ENCODE measurements around the gene HBS1L.

HBS1L gene

DNA sequence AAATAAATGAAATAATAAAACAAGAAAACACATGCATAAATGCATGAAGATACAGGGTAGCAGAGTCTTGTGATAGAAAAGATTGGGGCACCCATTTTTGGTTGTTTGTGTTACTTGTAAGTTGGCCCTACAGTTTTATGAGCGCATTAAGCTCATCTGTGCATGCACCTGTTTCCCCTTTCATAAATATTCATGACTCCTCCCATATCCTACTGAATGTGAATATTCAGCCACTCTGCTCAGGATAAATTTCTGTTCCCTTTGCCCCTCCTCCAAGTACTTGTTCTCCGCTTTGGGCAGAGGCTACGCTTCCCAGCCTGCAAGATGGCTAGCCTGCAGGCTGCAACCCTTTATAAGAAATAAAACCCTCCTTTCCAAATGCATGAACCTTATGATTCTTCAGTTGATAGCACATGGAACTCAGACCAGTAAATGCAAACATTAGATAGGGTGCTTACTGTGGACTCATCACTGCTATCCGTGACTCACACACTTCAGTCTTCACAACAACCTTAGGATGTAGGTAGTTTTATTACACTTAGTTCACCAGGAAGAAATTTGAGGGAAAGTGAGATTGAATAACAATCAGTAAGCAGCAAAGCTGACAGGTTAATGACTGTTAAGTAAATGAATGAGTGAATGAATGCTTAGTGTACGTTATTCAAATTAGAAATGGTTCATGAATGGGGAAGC lies 119.7 kb downstream of the HBS1L start:
- Histone ChIP-seq H3K27me3 (ENCODE audit: low read depth) (no peaks in the 10 kb centered on the region), H3K4me3 (no peak overlapping the region), H3K4me1 (peaks cover 3% of the 10 kb centered on the region; the same call in 1 of the 2 replicates), H3K9me3 (no peaks in the 10 kb centered on the region), H3K36me3 (replicated peaks) (no peaks in the 10 kb centered on the region)
- peak in 1 of 2 experiments; percentile 45 for DNase-seq (ENCODE audit: low spot score in 2 of 2)
- in situ Hi-C loops (cut with MboI; ENCODE audit: low sequenced_read_pairs), result no loop called here

- no peak overlapping the region for H3K4me3 ChIP-seq
- no peak for DNase-seq (ENCODE audit: low spot score in 2 of 2)
- peaks cover 3% of the 10 kb centered on the region; the same call in 1 of the 2 replicates for H3K27me3 ChIP-seq (ENCODE audit: low read depth)
- H3K9me3 ChIP-seq, result no peaks in the 10 kb centered on the region
- in situ Hi-C loops (cut with MboI; ENCODE audit: low sequenced_read_pairs), result no loop called here
- H3K4me1 ChIP-seq, result peaks cover 3% of the 10 kb centered on the region; the same call in 1 of the 2 replicates
- no peaks in the 10 kb centered on the region for H3K36me3 ChIP-seq (replicated peaks)
Measured at GRCh38 chr6:134932535-134933470, 121.8 kb downstream of the HBS1L start.

DNA sequence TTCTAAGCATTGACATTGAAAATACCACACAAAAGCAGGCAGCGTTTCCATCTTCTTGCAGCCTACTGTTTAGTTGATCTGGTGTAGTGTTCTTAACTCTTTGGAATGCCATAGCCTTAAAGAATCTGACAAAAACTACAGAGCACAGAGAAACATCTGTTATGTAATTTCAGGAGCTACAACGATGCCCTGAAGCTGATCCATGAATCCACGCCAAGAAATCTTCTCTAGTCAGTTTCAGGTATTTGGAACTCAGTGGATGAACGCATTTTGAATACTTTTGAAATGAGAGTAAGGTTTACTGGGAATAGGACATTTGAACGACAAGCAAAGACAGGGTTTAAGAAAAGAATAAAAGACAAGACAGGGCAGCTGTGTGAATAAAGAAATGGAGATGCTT lies 122.5 kb downstream of the HBS1L start:
- Histone ChIP-seq H3K4me1 (peaks cover 3% of the 10 kb centered on the region; the same call in 1 of the 2 replicates), H3K36me3 (replicated peaks) (no peaks in the 10 kb centered on the region), H3K27me3 (ENCODE audit: low read depth) (peaks cover 3% of the 10 kb centered on the region; the same call in 1 of the 2 replicates), H3K4me3 (no peak overlapping the region), H3K9me3 (no peaks in the 10 kb centered on the region)
- in situ Hi-C loops (cut with MboI; ENCODE audit: low sequenced_read_pairs), result no loop called here
- no peak for DNase-seq (ENCODE audit: low spot score in 2 of 2)

- no peak for DNase-seq (ENCODE audit: low spot score in 2 of 2)
- in situ Hi-C loops (cut with MboI; ENCODE audit: low sequenced_read_pairs), result no loop called here
- Histone ChIP-seq H3K36me3 (replicated peaks) (no peaks in the 10 kb centered on the region), H3K4me3 (no peak overlapping the region), H3K4me1 (peaks cover 1% of the 10 kb centered on the region; the same call in 1 of the 2 replicates), H3K27me3 (ENCODE audit: low read depth) (peaks cover 3% of the 10 kb centered on the region; the same call in 1 of the 2 replicates), H3K9me3 (no peaks in the 10 kb centered on the region)
Measured at GRCh38 chr6:134930463-134930862, 124.2 kb downstream of the HBS1L start.

DNA sequence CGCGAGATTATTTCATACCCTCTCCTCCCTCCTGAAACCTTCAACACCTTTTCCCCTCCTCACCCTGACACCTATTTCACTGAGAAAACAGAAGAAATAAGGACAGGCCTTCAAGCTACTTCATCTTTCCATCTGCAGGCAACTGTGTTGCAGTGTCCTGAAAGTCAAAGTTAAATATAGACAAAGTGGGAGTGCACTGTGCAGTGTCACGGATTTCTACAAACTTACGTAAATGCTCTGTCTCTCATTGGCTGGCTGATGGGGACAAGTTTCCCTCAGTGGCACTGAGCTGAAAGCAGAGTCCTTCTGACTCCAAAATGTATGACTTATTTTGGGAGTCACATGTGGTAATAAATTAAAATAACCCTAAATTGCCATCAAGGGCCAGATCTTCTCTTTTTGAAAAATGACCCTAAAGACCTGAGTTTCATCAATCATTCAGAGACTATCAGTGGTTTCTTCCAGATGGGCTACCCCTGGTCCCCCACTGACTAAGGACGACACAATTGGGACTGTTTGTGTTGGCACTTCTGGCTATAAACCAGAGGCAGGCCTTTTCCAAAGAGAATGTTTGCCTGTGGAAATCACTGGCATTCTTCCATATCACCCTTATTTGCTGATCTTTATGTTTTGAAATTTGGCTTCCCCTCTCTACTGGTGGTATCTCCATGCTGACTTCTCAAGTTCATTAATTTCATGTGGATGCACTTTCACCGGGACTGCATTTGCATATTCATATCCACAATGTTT lies 126.3 kb downstream of the HBS1L start:
- in situ Hi-C loops (cut with MboI; ENCODE audit: low sequenced_read_pairs), result no loop called here
- no peak for DNase-seq (ENCODE audit: low spot score in 2 of 2)
- Histone ChIP-seq H3K27me3 (ENCODE audit: low read depth) (peaks cover 3% of the 10 kb centered on the region; the same call in 1 of the 2 replicates), H3K9me3 (no peaks in the 10 kb centered on the region), H3K4me3 (no peak overlapping the region), H3K36me3 (replicated peaks) (no peaks in the 10 kb centered on the region), H3K4me1 (no peaks in the 10 kb centered on the region)

DNA sequence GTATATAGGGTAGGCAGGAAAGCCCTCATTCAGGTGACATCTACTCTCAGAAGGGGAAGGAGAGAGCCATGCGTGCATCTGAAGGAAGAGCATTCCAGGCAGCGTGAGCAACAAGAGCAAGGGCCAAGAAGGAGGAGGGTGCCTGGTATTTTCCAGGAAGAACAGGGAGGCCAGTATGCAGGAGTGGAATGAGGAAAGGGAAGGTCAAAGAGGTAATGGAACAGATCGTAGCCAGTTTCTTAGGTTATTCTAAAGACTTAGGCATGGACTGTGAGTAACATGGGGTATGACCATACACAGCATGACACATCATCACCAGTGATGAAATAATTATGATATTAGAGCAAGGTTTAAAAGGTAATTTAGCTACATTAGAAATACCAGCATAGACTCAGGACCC lies 128.8 kb downstream of the HBS1L start:
- H3K4me3 ChIP-seq, result no peak overlapping the region
- no peaks in the 10 kb centered on the region for H3K4me1 ChIP-seq
- H3K9me3 ChIP-seq, result no peaks in the 10 kb centered on the region
- H3K27me3 ChIP-seq (ENCODE audit: low read depth), result peaks cover 3% of the 10 kb centered on the region; the same call in 1 of the 2 replicates
- H3K36me3 ChIP-seq (replicated peaks), result no peaks in the 10 kb centered on the region
- in situ Hi-C loops (cut with MboI; ENCODE audit: low sequenced_read_pairs), result no loop called here
- no peak for DNase-seq (ENCODE audit: low spot score in 2 of 2)

- Histone ChIP-seq H3K4me3 (no peak overlapping the region), H3K36me3 (replicated peaks) (no peaks in the 10 kb centered on the region), H3K27me3 (ENCODE audit: low read depth) (no peaks in the 10 kb centered on the region), H3K9me3 (no peaks in the 10 kb centered on the region), H3K4me1 (no peaks in the 10 kb centered on the region)
- in situ Hi-C loops (cut with MboI; ENCODE audit: low sequenced_read_pairs), result no loop called here
- DNase-seq (ENCODE audit: low spot score in 2 of 2), result no peak
Measured at GRCh38 chr6:134921721-134922261, 132.8 kb downstream of the HBS1L start.

- in situ Hi-C loops (cut with MboI; ENCODE audit: low sequenced_read_pairs), result no loop called here
- Histone ChIP-seq H3K27me3 (ENCODE audit: low read depth) (no peaks in the 10 kb centered on the region), H3K36me3 (replicated peaks) (no peaks in the 10 kb centered on the region), H3K4me3 (no peak overlapping the region), H3K4me1 (no peaks in the 10 kb centered on the region), H3K9me3 (no peaks in the 10 kb centered on the region)
- no peak for DNase-seq (ENCODE audit: low spot score in 2 of 2)
Measured at GRCh38 chr6:134921276-134921675, 133.3 kb downstream of the HBS1L start.

- in situ Hi-C loops (cut with MboI; ENCODE audit: low sequenced_read_pairs), result no loop called here
- no peaks in the 10 kb centered on the region for H3K4me1 ChIP-seq
- DNase-seq (ENCODE audit: low spot score in 2 of 2), result no peak
- H3K4me3 ChIP-seq, result no peak overlapping the region
- no peaks in the 10 kb centered on the region for H3K36me3 ChIP-seq (replicated peaks)
- no peaks in the 10 kb centered on the region for H3K9me3 ChIP-seq
- H3K27me3 ChIP-seq (ENCODE audit: low read depth), result no peaks in the 10 kb centered on the region
Measured at GRCh38 chr6:134920422-134920821, 134.2 kb downstream of the HBS1L start.

GRCh38 chr6:134918418-134918961 lies 136.1 kb downstream of the HBS1L start:
- in situ Hi-C loops (cut with MboI; ENCODE audit: low sequenced_read_pairs), result no loop called here
- no peaks in the 10 kb centered on the region for H3K9me3 ChIP-seq
- no peaks in the 10 kb centered on the region for H3K27me3 ChIP-seq (ENCODE audit: low read depth)
- DNase-seq (ENCODE audit: low spot score in 2 of 2), result peak in 1 of 2 experiments; percentile 21
- H3K36me3 ChIP-seq (replicated peaks), result no peaks in the 10 kb centered on the region
- H3K4me3 ChIP-seq, result no peak overlapping the region
- H3K4me1 ChIP-seq, result no peaks in the 10 kb centered on the region

DNA sequence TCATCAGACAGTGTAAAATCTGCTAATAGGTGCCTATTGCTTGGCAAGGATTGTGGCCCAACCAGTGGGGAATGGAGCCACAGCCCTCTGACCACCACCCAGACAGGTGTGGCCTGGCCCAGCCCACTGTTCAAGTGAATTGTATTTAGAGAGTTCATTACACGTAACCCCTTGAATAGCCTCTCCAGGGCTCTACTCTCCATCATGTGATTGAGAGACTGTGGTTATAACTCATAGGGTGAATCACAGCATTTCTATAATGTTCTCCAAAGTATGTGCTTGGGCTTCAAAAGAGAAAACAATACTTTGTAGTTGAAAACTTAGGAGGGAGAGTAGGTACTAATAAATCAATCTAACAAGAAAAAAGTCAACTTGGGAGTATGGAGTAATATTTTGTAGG lies 143.1 kb downstream of the HBS1L start:
- Histone ChIP-seq H3K36me3 (replicated peaks) (no peaks in the 10 kb centered on the region), H3K4me1 (no peaks in the 10 kb centered on the region; the same call in 1 of the 2 replicates), H3K27me3 (ENCODE audit: low read depth) (no peaks in the 10 kb centered on the region), H3K4me3 (no peak overlapping the region), H3K9me3 (no peaks in the 10 kb centered on the region)
- in situ Hi-C loops (cut with MboI; ENCODE audit: low sequenced_read_pairs), result no loop called here
- no peak for DNase-seq (ENCODE audit: low spot score in 2 of 2)

GRCh38 chr6:134910593-134910935 lies 144.1 kb downstream of the HBS1L start:
- H3K36me3 ChIP-seq (replicated peaks), result no peaks in the 10 kb centered on the region
- H3K27me3 ChIP-seq (ENCODE audit: low read depth), result no peaks in the 10 kb centered on the region
- H3K4me1 ChIP-seq, result no peaks in the 10 kb centered on the region; the same call in 1 of the 2 replicates
- DNase-seq (ENCODE audit: low spot score in 2 of 2), result no peak
- in situ Hi-C loops (cut with MboI; ENCODE audit: low sequenced_read_pairs), result no loop called here
- H3K4me3 ChIP-seq, result no peak overlapping the region
- no peaks in the 10 kb centered on the region for H3K9me3 ChIP-seq

Data from HAP-1 (cell line).